ENCODE measurements around the gene MYLK4.

The MYLK4 gene

DNA sequence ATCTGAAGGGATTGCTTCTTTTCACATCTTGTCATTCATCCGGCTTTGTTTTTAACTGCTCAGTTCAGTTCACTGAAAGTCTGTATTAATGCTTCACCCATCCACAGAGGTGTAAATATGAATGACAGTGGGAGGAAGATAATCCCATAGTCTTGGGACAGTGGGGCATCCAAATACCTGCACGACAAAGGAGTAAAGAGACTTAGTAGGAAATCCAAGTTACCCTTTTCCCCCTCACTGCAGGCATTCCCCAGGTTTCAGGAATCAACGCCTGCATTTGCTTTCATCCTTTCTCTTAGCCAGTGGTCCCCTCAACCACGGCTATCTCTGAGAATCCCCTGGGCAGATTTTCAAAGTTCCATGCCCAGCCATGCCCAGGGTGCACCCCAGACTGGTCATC, 110.2 kb downstream of the MYLK4 start:
- peak overlapping the region; percentile 59 for H3K9ac ChIP-seq (ENCODE audit: low read depth, low read length, poor library complexity, severe bottlenecking)

DNA sequence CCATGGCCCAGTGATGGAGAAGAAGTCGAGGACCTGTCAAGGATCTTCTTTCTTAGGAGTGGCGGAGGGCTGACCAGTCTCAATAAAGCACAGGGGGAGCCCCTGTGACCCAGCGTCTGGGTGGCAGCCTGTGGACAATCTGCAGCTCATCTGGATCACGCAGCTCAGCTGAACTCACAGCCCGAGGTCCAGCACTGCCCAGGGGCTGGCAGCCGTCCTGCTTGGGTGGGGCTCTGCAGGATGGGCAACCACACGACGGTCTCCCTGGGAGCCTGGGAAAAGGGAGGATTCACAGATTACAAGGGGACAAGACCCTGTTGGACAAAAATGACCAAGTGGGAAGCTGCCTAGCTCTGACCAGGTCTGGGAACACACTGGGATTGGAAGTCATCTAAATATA, 110.8 kb downstream of the MYLK4 start:
- no peaks in the 10 kb centered on the region for H3K9me2 ChIP-seq (replicated peaks; ENCODE audit: low read depth, low read length)
- H4K20me1 ChIP-seq (ENCODE audit: insufficient read depth, low read length, poor library complexity, severe bottlenecking) = no peaks in the 10 kb centered on the region
- TF ChIP-seq EZH2phosphoT487 (IDR thresholded peaks at IDR 0.05; ENCODE audit: borderline replicate concordance) = no peak
- TF ChIP-seq, protein P1, sequence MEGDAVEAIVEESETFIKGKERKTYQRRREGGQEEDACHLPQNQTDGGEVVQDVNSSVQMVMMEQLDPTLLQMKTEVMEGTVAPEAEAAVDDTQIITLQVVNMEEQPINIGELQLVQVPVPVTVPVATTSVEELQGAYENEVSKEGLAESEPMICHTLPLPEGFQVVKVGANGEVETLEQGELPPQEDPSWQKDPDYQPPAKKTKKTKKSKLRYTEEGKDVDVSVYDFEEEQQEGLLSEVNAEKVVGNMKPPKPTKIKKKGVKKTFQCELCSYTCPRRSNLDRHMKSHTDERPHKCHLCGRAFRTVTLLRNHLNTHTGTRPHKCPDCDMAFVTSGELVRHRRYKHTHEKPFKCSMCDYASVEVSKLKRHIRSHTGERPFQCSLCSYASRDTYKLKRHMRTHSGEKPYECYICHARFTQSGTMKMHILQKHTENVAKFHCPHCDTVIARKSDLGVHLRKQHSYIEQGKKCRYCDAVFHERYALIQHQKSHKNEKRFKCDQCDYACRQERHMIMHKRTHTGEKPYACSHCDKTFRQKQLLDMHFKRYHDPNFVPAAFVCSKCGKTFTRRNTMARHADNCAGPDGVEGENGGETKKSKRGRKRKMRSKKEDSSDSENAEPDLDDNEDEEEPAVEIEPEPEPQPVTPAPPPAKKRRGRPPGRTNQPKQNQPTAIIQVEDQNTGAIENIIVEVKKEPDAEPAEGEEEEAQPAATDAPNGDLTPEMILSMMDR (conservative IDR thresholded peaks at IDR 0.05; ENCODE audit: low read length) = no peak
- no peaks in the 10 kb centered on the region for H3K9me3 ChIP-seq (ENCODE audit: insufficient read depth, low read depth, low read length)
- H3K9ac ChIP-seq (ENCODE audit: low read depth, low read length, poor library complexity, severe bottlenecking) = peak overlapping the region; percentile 59
- H3K4me2 ChIP-seq (ENCODE audit: low read depth, low read length, poor library complexity, severe bottlenecking) = no peak overlapping the region
- H2AFZ ChIP-seq (ENCODE audit: low read length) = no peak overlapping the region
- H3K27me3 ChIP-seq (ENCODE audit: insufficient read depth, low read length, poor library complexity, severe bottlenecking) = no peaks in the 10 kb centered on the region
- peaks cover 28% of the 10 kb centered on the region for H3K4me1 ChIP-seq (ENCODE audit: insufficient read depth, low read length, poor library complexity, severe bottlenecking)
- no peaks in the 10 kb centered on the region for H3K79me2 ChIP-seq (ENCODE audit: insufficient read depth, low read length)
- no peaks in the 10 kb centered on the region for H3F3A ChIP-seq (ENCODE audit: low read depth)
- H3K36me3 ChIP-seq (ENCODE audit: insufficient read depth, low read length) = no peaks in the 10 kb centered on the region
- no peak overlapping the region for H3K4me3 ChIP-seq (ENCODE audit: low read length, poor library complexity, severe bottlenecking)

More for the DNA sequence above, 110.2 kb downstream of the MYLK4 start:
- Histone ChIP-seq H3K9me3 (ENCODE audit: insufficient read depth, low read depth, low read length) (no peaks in the 10 kb centered on the region), H4K20me1 (ENCODE audit: insufficient read depth, low read length, poor library complexity, severe bottlenecking) (no peaks in the 10 kb centered on the region), H3F3A (ENCODE audit: low read depth) (no peaks in the 10 kb centered on the region), H3K9me2 (replicated peaks; ENCODE audit: low read depth, low read length) (no peaks in the 10 kb centered on the region), H3K4me3 (ENCODE audit: low read length, poor library complexity, severe bottlenecking) (peak overlapping the region; percentile 46), H3K27me3 (ENCODE audit: insufficient read depth, low read length, poor library complexity, severe bottlenecking) (no peaks in the 10 kb centered on the region), H3K79me2 (ENCODE audit: insufficient read depth, low read length) (no peaks in the 10 kb centered on the region), H3K36me3 (ENCODE audit: insufficient read depth, low read length) (no peaks in the 10 kb centered on the region), H2AFZ (ENCODE audit: low read length) (no peak overlapping the region), H3K4me2 (ENCODE audit: low read depth, low read length, poor library complexity, severe bottlenecking) (peak overlapping the region; percentile 67), H3K4me1 (ENCODE audit: insufficient read depth, low read length, poor library complexity, severe bottlenecking) (peaks cover 24% of the 10 kb centered on the region)
- TF ChIP-seq, protein P1 (conservative IDR thresholded peaks at IDR 0.05; ENCODE audit: low read length) = no peak
- no peak for TF ChIP-seq EZH2phosphoT487 (IDR thresholded peaks at IDR 0.05; ENCODE audit: borderline replicate concordance)

DNA sequence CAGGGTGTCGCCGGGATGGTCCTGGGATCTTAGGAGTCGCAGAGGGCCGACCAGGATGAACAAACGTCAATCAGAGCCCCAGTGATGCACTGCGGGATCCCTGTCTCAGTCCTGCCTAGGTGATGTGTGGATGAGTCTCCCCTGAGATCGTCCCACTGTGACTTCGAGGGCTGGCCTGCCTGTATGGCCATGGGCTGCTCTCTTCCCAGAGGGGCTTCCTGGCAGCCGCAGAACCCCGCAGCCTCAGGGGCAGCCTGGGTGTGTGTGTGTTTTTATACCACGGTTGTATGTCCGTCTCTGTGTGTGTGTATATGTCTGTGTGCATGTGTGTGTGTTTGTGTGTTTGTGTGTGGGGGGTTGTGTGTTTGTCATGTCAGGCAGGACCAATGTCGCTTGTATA, 111.6 kb downstream of the MYLK4 start:
- H4K20me1 ChIP-seq (ENCODE audit: insufficient read depth, low read length, poor library complexity, severe bottlenecking) = no peaks in the 10 kb centered on the region
- no peaks in the 10 kb centered on the region for H3K9me3 ChIP-seq (ENCODE audit: insufficient read depth, low read depth, low read length)
- H3K27me3 ChIP-seq (ENCODE audit: insufficient read depth, low read length, poor library complexity, severe bottlenecking) = no peaks in the 10 kb centered on the region
- TF ChIP-seq, protein P1 (conservative IDR thresholded peaks at IDR 0.05; ENCODE audit: low read length) = no peak
- no peak for TF ChIP-seq EZH2phosphoT487 (IDR thresholded peaks at IDR 0.05; ENCODE audit: borderline replicate concordance)
- no peak overlapping the region for H3K4me3 ChIP-seq (ENCODE audit: low read length, poor library complexity, severe bottlenecking)
- no peak overlapping the region for H2AFZ ChIP-seq (ENCODE audit: low read length)
- no peaks in the 10 kb centered on the region for H3K79me2 ChIP-seq (ENCODE audit: insufficient read depth, low read length)
- peaks cover 32% of the 10 kb centered on the region for H3K4me1 ChIP-seq (ENCODE audit: insufficient read depth, low read length, poor library complexity, severe bottlenecking)
- no peak overlapping the region for H3K9ac ChIP-seq (ENCODE audit: low read depth, low read length, poor library complexity, severe bottlenecking)
- no peak overlapping the region for H3K4me2 ChIP-seq (ENCODE audit: low read depth, low read length, poor library complexity, severe bottlenecking)
- no peaks in the 10 kb centered on the region for H3K9me2 ChIP-seq (replicated peaks; ENCODE audit: low read depth, low read length)
- H3F3A ChIP-seq (ENCODE audit: low read depth) = no peaks in the 10 kb centered on the region
- no peaks in the 10 kb centered on the region for H3K36me3 ChIP-seq (ENCODE audit: insufficient read depth, low read length)

Data from Loucy (cell line).